Measurements from ENCODE around the gene MYOM1.

Gene MYOM1

GRCh38 chr18:3111523-3112240 lies 108.1 kb downstream of the MYOM1 start:
- no peak for DNase-seq

- DNase-seq = no peak
These were observed 109.6 kb downstream of the MYOM1 start for GRCh38 chr18:3110034-3110752.

DNA sequence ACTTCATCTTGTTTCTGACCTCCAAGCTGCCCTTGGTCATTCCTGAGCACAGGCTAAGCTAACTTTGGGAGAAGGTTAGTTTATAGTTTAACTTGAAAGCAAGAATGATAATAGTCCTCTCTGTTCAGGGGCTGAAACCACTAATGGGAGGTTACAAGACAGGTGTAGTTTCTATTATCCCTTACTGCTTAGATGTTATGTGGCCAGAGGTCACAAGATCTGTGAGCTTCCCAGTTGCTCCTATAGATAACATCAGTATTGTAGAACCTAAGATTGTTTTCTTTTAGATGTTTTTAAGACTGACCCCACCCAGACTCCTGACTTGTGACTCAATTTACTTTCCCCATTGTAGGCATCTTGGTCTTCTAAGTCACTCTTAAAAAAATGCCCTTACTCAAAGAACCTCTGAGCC lies 112.0 kb downstream of the MYOM1 start:
- no peak for DNase-seq

- no peak for DNase-seq
These were observed 115.3 kb downstream of the MYOM1 start for GRCh38 chr18:3104190-3105054.

- DNase-seq = no peak
These were observed 116.2 kb downstream of the MYOM1 start for GRCh38 chr18:3103576-3103975.

- no peak for DNase-seq
These were observed 116.8 kb downstream of the MYOM1 start for GRCh38 chr18:3102983-3103382.

GRCh38 chr18:3100498-3101132 lies 119.2 kb downstream of the MYOM1 start:
- DNase-seq = no peak

GRCh38 chr18:3099327-3099726 lies 120.4 kb downstream of the MYOM1 start:
- DNase-seq = no peak

GRCh38 chr18:3097082-3097481 lies 122.7 kb downstream of the MYOM1 start:
- no peak for DNase-seq

DNA sequence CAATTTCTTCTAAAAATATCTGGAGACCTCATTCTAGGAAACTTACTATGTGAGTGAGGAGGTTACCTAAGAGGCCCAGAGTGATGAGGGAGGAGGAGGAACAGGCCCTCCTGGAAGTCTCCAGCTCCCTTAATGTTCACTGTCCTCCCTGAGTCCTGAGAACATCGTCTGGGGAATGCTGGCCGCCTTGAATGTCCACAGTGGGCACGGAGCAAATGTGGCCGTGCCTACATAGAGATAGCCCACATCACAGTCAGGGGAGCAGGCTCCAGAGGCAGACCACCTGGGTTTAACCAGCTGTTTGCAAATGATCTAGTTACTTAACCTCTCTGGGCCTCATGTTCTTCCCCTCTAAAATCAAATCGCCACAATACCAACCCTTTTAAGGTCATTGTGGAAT lies 123.8 kb downstream of the MYOM1 start:
- no peak for DNase-seq

- no peak for DNase-seq
These were observed 125.5 kb downstream of the MYOM1 start for GRCh38 chr18:3094338-3094684.

GRCh38 chr18:3093624-3094337 lies 126.0 kb downstream of the MYOM1 start:
- DNase-seq = no peak

DNA sequence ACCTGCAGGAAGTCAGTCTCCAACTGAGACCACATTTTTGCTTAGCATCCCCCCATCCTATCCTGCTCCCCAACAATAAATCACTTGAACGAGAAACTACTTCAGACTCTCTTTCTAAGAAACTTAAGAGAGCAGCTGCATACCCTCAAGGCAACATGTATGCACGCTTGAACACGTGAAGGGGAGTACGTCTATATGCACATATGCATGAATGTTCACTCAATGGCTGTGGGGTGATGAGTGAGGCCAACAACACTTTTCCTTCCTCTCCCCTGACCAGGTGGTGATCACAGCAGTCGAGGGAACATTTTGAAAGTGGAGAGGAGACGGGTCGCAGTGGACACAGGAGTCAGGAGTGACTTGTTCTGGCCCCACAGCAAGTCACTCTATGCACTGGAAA lies 127.0 kb downstream of the MYOM1 start:
- DNase-seq = no peak

GRCh38 chr18:3089579-3089978 lies 130.2 kb downstream of the MYOM1 start:
- DNase-seq = no peak

- no peak for DNase-seq
These were observed 131.3 kb downstream of the MYOM1 start for GRCh38 chr18:3088449-3088848.

GRCh38 chr18:3086871-3087270 lies 132.9 kb downstream of the MYOM1 start:
- DNase-seq = no peak

- DNase-seq = no peak
These were observed 134.2 kb downstream of the MYOM1 start for GRCh38 chr18:3085612-3086011.

GRCh38 chr18:3084206-3084605 lies 135.6 kb downstream of the MYOM1 start:
- DNase-seq = no peak

DNA sequence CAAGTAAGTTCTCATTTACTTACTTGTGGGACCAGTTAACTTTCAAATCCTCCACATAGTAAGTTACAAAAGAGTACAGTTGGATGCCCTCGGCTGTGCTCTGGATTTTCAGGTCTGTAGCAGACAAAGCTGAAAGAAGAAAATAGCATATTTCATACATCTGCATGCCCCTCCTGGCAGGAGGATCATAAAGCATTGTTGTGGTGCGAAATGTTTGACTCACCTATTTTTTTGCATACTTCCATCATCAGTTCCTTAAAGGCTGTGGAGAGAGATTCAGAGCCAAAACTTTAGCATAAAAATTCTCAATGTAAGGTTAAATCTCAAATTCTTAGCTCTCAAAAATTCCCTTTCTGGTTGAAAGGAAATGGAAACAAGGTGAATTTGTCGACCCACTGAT lies 136.0 kb downstream of the MYOM1 start:
- DNase-seq = no peak

- no peak for DNase-seq
These were observed 138.2 kb downstream of the MYOM1 start for GRCh38 chr18:3081584-3081991.

- no peak for DNase-seq
These were observed 140.1 kb downstream of the MYOM1 start for GRCh38 chr18:3079653-3080052.

GRCh38 chr18:3075491-3075890 lies 144.3 kb downstream of the MYOM1 start:
- DNase-seq = no peak

DNA sequence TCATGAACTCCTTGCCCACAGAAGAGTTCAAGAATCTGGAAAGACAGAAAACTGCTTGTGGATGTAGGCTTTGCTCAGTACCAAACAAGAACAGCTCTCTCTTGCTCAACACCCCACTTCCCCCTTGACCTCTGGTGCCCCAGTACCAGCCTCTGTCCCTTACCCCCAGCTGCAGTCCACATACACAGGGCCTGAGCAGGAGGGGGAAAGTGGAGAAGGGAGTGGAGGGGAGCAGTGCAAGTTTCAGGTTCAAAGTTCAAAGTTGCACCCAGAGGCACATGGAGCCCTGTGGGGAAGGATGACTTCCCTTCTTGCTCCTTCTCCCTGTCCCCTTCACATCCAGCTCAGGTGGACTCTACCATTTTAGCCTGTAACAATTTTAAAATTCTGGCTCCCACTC lies 145.7 kb downstream of the MYOM1 start:
- no peak for DNase-seq
